Kidney (tissue), 14 donors: ENCODE measurements around the gene AADACL2. TPM values are rescaled to one million over a fixed set of nuclear protein-coding genes. Genes with fewer than 3 reads are reported as not detected.

Experiments
- DNase-seq, 5 donors: peaks; one replicate each; pipeline ENCODE4 v3.0.0-alpha.2; 2013 to 2020
- FAIRE-seq: peaks from 2 replicates; lab custom pipeline; 2012; peaks lifted over from hg19 to GRCh38; lab: Jason Lieb, UNC
- H3K27ac ChIP-seq, 2 donors: one replicate each; pipeline ENCODE4 v1.7.0; 2013; ENCODE audit warnings: low read depth in 2 of 2, low read length in 2 of 2, inconsistent platforms in 1 of 2
- H3K27me3 ChIP-seq: one replicate; pipeline ENCODE4 v1.7.1; 2013; ENCODE audit warnings: low read length, inconsistent platforms; ENCODE audit not compliant: control insufficient read depth, insufficient read depth
- H3K36me3 ChIP-seq, 3 donors: one replicate each; pipeline versions ENCODE4 v1.7.0 to v1.7.1; 2013; ENCODE audit warnings: low read length in 3 of 3, control low read depth in 1 of 3, inconsistent platforms in 1 of 3; ENCODE audit not compliant: insufficient read depth in 3 of 3, control insufficient read depth in 2 of 3
- H3K4me1 ChIP-seq, 3 donors: one replicate each; pipeline versions ENCODE4 v1.7.0 to v1.7.1; 2013; ENCODE audit warnings: low read length in 3 of 3, inconsistent platforms in 1 of 3, low read depth in 1 of 3; ENCODE audit not compliant: control insufficient read depth in 2 of 3, insufficient read depth in 2 of 3
- H3K4me3 ChIP-seq, 3 donors: one replicate each; pipeline versions ENCODE4 v1.7.0 to v1.8.1; 2013; ENCODE audit warnings: low read length in 3 of 3, control low read depth in 1 of 3, inconsistent platforms in 1 of 3
- H3K9ac ChIP-seq, 3 donors: one replicate each; pipeline versions ENCODE4 v1.7.0 to v1.7.1; 2013; ENCODE audit warnings: low read length in 3 of 3, control low read depth in 1 of 3, inconsistent platforms in 1 of 3
- H3K9me3 ChIP-seq, 3 donors: one replicate each; pipeline versions ENCODE4 v1.7.0 to v1.7.1; 2013; ENCODE audit warnings: low read length in 3 of 3, control low read depth in 1 of 3, inconsistent platforms in 1 of 3; ENCODE audit not compliant: control insufficient read depth in 2 of 3, insufficient read depth in 1 of 3
- CTCF ChIP-seq: IDR thresholded peaks from 3 replicates; pipeline ENCODE4 v1.5.1; 2012; ENCODE audit warnings: mild to moderate bottlenecking, moderate library complexity, borderline replicate concordance; ENCODE audit not compliant: insufficient read depth; ENCODE audit errors: extremely low read depth
- intact Hi-C: fragments of 100-400 bp; cut with DNase I; formaldehyde crosslinking; loops from one replicate; pipeline ENCODE4 v1.11.1; 2022
- polyA plus RNA-seq: library from polyadenylated mRNA; stranded (reverse); fragments of 350-450 nt; fragmentation: Illumina TruSeq; extraction: RNeasy Lipid Tissue Mini Kit (QIAGEN cat#74804); gene quantifications from one replicate; pipeline ENCODE4 v1.2.3, GENCODE V29; 2014; ENCODE audit warnings: low read depth, low replicate concordance; ENCODE audit not compliant: insufficient read depth
- total RNA-seq: library from RNA; stranded (reverse); fragmentation: NEBNext Ultra II Directional; extraction: Animal tissue kit (Norgen Biotek cat#: 25700); gene quantifications from one replicate; pipeline ENCODE4 v1.2.1, GENCODE V29; 2021
- donor health status: control.
- donor health status: control.
- donor health status: control.
- donor health status: control.
- donor health status: control.
- donor health status: DM: yes; HTN: yes; CAD: no.
- donor health status: Normal renal cell carcinoma (clear cell type).

The AADACL2 gene
- total and polyA plus RNA-seq, 2 donors from 2014 or later = not detected

GRCh38 chr3:151774910-151775309, 41.2 kb downstream of the AADACL2 start:
- Histone ChIP-seq H3K9ac (no peak overlapping the region), H3K4me3 (no peak overlapping the region), H3K9me3 (no peaks in the 10 kb centered on the region), H3K36me3 (no peaks in the 10 kb centered on the region), H3K4me1 (peaks cover 0 to 6% (median 2%) of the 10 kb centered on the region in 3 donors), H3K27ac (no peak overlapping the region), H3K27me3 (no peaks in the 10 kb centered on the region)
- FAIRE-seq (no peak), DNase-seq (no peak)
- no peak for TF ChIP-seq CTCF
- intact Hi-C loops = no loop called here

GRCh38 chr3:151775314-151776258, 41.9 kb downstream of the AADACL2 start:
- H3K4me1 ChIP-seq = peaks cover 0 to 6% (median 0%) of the 10 kb centered on the region in 3 donors
- no peak for TF ChIP-seq CTCF
- no peak overlapping the region for H3K9ac ChIP-seq
- no peaks in the 10 kb centered on the region for H3K36me3 ChIP-seq
- H3K27me3 ChIP-seq = no peaks in the 10 kb centered on the region
- intact Hi-C loops = no loop called here
- DNase-seq = no peak
- no peak overlapping the region for H3K27ac ChIP-seq
- no peak for FAIRE-seq
- no peaks in the 10 kb centered on the region for H3K9me3 ChIP-seq
- no peak overlapping the region for H3K4me3 ChIP-seq

GRCh38 chr3:151776259-151776740, 42.6 kb downstream of the AADACL2 start:
- intact Hi-C loops = no loop called here
- H3K4me1 ChIP-seq = peaks cover 0 to 3% (median 0%) of the 10 kb centered on the region in 3 donors
- H3K36me3 ChIP-seq = no peaks in the 10 kb centered on the region
- no peaks in the 10 kb centered on the region for H3K9me3 ChIP-seq
- H3K27me3 ChIP-seq = no peaks in the 10 kb centered on the region
- DNase-seq (no peak), FAIRE-seq (no peak)
- H3K27ac ChIP-seq = no peak overlapping the region
- H3K9ac ChIP-seq = no peak overlapping the region
- no peak for TF ChIP-seq CTCF
- H3K4me3 ChIP-seq = no peak overlapping the region
